Muscle layer of colon (tissue), 2 donors: ENCODE data around the gene MBP.

ENCODE experiments used
- H3K27ac ChIP-seq: one replicate; pipeline ENCODE4 v1.7.0; 2013; ENCODE audit warnings: low read depth, mild to moderate bottlenecking, low read length, moderate library complexity
- H3K27me3 ChIP-seq, 2 donors: one replicate each; pipeline ENCODE4 v1.7.0; 2013; ENCODE audit warnings: low read length in 2 of 2, mild to moderate bottlenecking in 2 of 2; ENCODE audit not compliant: insufficient read depth in 2 of 2, control insufficient read depth in 1 of 2
- H3K36me3 ChIP-seq: one replicate; pipeline ENCODE4 v1.7.0; 2013; ENCODE audit warnings: mild to moderate bottlenecking, low read length; ENCODE audit not compliant: insufficient read depth
- H3K4me1 ChIP-seq: one replicate; pipeline ENCODE4 v1.7.0; 2013; ENCODE audit warnings: mild to moderate bottlenecking, low read length; ENCODE audit not compliant: insufficient read depth
- H3K4me3 ChIP-seq, 2 donors: one replicate each; pipeline ENCODE4 v1.7.0; 2013; ENCODE audit warnings: low read length in 2 of 2, low read depth in 1 of 2, mild to moderate bottlenecking in 1 of 2, moderate library complexity in 1 of 2
- H3K9ac ChIP-seq: one replicate; pipeline ENCODE4 v1.7.0; 2013; ENCODE audit warnings: low read length
- H3K9me3 ChIP-seq: one replicate; pipeline ENCODE4 v1.7.0; 2013; ENCODE audit warnings: mild to moderate bottlenecking, low read length
- donor health status: abdominal sarcoma.
- donor health status: Adenocarcinoma of cecum.

Gene MBP

DNA sequence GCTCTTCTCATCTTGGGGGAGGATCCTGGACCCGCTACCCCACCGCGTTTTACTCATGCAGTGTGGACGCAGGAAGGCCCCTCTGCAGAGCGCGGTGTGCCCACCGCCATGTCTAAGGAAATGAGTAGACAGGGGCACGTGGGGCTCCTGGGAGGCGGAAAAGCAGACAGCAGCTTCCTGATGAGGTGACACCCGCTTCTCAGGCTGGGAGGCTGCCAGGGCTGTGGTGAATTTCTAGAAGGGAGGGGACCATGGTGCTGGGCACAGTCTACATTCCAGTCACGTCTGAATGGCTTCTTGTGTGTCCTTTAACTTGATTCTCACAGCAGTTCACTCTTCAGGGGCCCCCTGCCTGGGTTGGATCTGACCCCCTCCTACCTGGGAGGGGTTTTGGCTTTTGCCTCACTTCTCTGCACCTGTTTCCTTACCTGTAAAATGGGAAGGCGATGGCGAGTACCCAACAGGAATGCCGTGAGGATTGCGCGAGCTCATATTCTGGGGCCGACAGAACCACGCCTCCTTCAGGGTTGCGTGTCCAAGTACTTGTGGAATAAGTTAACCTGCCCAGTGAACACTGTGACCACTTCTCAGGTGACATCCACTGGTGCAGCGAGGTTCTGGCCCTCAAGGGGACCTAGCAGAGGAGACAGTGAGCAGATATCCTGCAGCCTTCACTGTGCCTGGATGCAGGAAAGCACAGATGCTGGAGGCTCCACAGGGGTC is 32.3 kb upstream of the MBP start:
- Histone ChIP-seq H3K9me3 (no peaks in the 10 kb centered on the region), H3K27me3 (peaks cover 0 to 3% of the 10 kb centered on the region in 2 donors), H3K4me3 (no peak overlapping the region), H3K9ac (no peak overlapping the region), H3K4me1 (no peaks in the 10 kb centered on the region), H3K36me3 (no peaks in the 10 kb centered on the region), H3K27ac (no peak overlapping the region)

DNA sequence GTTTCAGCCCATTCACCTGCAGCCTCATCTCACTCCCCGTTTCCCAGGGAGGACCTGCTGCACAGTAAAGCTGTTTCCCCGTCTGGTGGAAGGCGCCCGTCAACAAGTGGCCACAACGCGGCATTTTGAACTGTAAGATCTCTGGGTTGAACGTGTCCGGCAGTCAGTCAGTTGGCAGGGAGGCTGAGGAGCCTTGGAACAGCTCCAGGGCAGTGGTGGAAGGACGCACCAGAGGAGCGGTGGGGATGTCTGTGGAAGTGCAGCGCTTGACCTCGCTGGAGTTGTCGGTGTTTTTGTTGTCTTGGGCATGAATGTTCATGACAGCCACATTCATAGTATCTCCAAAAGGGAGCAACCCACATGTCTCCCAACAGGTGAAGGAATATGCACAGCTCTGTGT is 31.4 kb upstream of the MBP start:
- H3K36me3 ChIP-seq, result no peaks in the 10 kb centered on the region
- H3K9ac ChIP-seq, result no peak overlapping the region
- H3K27ac ChIP-seq, result no peak overlapping the region
- no peaks in the 10 kb centered on the region for H3K4me1 ChIP-seq
- no peaks in the 10 kb centered on the region for H3K9me3 ChIP-seq
- peaks cover 0 to 3% of the 10 kb centered on the region in 2 donors for H3K27me3 ChIP-seq
- no peak overlapping the region for H3K4me3 ChIP-seq

DNA sequence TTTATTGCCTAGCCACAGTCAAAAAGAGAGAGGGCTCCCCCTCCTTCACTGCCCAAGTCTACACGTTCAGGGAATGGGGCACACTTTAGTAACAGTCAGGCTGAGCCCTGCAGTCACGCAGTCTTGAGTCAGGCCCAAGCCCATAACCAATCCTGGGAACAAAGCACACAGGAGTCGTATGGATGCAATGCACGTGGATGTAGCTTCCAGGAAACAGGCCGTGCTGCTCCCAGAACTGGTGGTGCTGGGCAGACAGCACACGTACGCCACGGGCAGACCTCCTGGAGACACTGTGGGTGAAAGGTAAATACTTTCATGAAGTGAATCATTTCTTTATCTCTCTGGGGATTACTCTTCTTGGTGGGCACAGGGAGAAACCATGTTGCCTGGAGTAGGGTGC is 30.0 kb upstream of the MBP start:
- Histone ChIP-seq H3K36me3 (no peaks in the 10 kb centered on the region), H3K9me3 (no peaks in the 10 kb centered on the region), H3K27ac (no peak overlapping the region), H3K4me1 (no peaks in the 10 kb centered on the region), H3K4me3 (no peak overlapping the region), H3K27me3 (peaks cover 0 to 3% of the 10 kb centered on the region in 2 donors), H3K9ac (no peak overlapping the region)

GRCh38 chr18:77161961-77162360 is 29.4 kb upstream of the MBP start:
- no peaks in the 10 kb centered on the region for H3K36me3 ChIP-seq
- no peaks in the 10 kb centered on the region for H3K4me1 ChIP-seq
- H3K27me3 ChIP-seq, result peaks cover 0 to 3% of the 10 kb centered on the region in 2 donors
- H3K9me3 ChIP-seq, result no peaks in the 10 kb centered on the region
- H3K4me3 ChIP-seq, result no peak overlapping the region
- no peak overlapping the region for H3K27ac ChIP-seq
- no peak overlapping the region for H3K9ac ChIP-seq

DNA sequence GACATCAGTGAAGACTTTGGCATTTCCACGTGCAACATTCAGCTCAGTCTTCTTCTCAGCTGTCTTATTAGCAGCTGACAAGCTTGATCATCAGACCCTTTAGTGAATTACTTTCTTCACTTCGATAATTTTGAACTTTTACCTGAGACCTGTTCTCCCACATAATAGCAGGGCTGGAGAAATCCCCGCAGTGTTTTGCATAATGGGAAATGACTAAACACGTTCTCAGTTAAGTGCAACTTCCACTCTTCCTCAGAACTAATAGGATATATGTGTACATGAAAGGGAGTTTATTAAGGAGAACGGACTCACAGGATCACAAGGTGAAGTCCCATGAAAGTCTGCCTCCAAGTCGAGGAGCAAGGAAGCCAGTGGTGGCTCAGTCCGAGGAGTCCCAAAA is 28.8 kb upstream of the MBP start:
- Histone ChIP-seq H3K27me3 (peaks cover 0 to 3% of the 10 kb centered on the region in 2 donors), H3K4me3 (no peak overlapping the region), H3K27ac (no peak overlapping the region), H3K36me3 (no peaks in the 10 kb centered on the region), H3K4me1 (no peaks in the 10 kb centered on the region), H3K9ac (no peak overlapping the region), H3K9me3 (no peaks in the 10 kb centered on the region)

DNA sequence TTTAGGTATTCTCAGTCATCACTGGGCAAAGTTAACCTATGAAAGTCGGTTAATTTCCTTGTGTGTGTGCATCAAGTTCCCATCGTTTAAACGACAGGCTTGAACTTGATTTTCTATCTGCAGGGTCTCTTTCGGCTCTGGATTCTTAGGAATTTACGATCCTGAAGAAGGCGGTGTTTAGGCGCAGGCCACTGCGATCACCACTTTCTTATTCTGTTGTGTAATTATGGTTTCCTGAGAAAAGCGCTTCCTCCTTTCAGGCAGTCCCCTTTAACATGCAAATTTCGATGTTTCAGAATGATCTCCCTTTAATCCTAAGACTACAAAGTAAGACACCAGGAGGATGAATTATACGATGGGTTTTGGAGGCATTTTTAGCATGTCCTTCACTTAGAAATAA is 27.9 kb upstream of the MBP start:
- H3K4me3 ChIP-seq, result no peak overlapping the region

GRCh38 chr18:77157312-77157711 is 24.7 kb upstream of the MBP start:
- Histone ChIP-seq H3K9me3 (no peaks in the 10 kb centered on the region), H3K36me3 (no peaks in the 10 kb centered on the region), H3K4me1 (no peaks in the 10 kb centered on the region), H3K9ac (no peak overlapping the region), H3K27me3 (no peaks in the 10 kb centered on the region), H3K4me3 (no peak overlapping the region), H3K27ac (no peak overlapping the region)

More for the DNA sequence above, 27.9 kb upstream of the MBP start:
- Histone ChIP-seq H3K36me3 (no peaks in the 10 kb centered on the region), H3K4me1 (no peaks in the 10 kb centered on the region), H3K9ac (no peak overlapping the region), H3K27me3 (peaks cover 0 to 3% of the 10 kb centered on the region in 2 donors), H3K27ac (no peak overlapping the region), H3K9me3 (no peaks in the 10 kb centered on the region)

GRCh38 chr18:77155031-77155430 is 22.4 kb upstream of the MBP start:
- H3K36me3 ChIP-seq, result no peaks in the 10 kb centered on the region
- no peak overlapping the region for H3K27ac ChIP-seq
- no peak overlapping the region for H3K4me3 ChIP-seq
- no peaks in the 10 kb centered on the region for H3K4me1 ChIP-seq
- H3K9me3 ChIP-seq, result no peaks in the 10 kb centered on the region
- H3K27me3 ChIP-seq, result no peaks in the 10 kb centered on the region
- no peak overlapping the region for H3K9ac ChIP-seq

DNA sequence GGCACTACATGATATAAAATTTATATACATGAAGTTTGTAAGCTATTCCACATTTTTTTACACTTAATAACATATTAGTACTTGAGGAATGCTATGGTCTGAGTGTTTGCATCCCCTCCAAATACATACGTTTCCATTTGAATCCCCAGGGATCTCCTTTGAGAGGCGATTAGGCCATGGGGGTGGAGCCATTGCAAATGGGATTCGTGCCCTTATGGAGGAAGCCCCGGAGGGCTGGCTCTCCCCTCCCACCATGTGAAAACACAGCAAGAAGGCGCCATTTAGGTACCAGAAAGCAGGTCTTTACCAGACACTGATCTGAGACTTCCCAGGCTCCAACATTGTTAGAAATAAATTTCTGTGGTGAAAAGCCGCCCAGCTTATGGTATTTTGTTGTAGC is 20.8 kb upstream of the MBP start:
- Histone ChIP-seq H3K9ac (no peak overlapping the region), H3K9me3 (no peaks in the 10 kb centered on the region), H3K4me3 (no peak overlapping the region), H3K27me3 (no peaks in the 10 kb centered on the region), H3K36me3 (no peaks in the 10 kb centered on the region), H3K4me1 (no peaks in the 10 kb centered on the region), H3K27ac (no peak overlapping the region)

DNA sequence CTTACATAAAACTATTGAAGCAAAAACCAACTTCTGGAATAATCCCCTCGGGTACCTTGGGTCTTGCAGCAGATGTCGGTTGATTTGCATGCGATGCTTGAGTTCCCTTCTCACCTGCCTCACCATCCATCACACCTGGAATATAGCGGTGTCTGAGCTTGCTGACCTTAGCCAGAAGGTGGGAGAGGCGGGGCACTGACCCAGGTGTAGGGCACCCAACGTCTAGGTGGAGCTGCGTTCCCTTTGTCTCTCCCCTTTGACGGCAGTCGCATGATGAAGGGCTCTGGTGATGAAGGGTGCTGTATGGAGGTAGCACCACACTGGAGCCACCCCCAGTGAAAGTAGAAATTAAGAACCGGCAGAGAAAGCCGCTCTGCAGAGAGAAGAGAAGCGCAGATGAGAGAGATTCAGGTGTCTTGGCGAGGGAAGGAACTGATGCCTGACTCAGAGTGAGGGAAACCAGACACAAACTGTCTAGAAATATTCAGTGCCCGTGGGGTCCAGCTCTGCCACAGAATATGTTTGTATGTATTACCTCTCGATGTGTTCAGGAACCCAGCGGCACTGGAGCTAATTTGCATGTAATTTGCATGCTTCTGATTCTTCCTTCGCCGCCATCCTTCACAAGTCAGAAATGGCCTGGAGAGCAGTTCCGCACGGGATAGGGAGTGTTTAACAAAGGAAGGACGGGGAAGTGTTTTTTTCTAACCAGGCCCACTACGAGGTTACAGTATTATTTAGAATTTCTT is 19.4 kb upstream of the MBP start:
- Histone ChIP-seq H3K27ac (no peak overlapping the region), H3K9ac (no peak overlapping the region), H3K4me1 (no peaks in the 10 kb centered on the region), H3K27me3 (no peaks in the 10 kb centered on the region), H3K4me3 (no peak overlapping the region), H3K36me3 (no peaks in the 10 kb centered on the region), H3K9me3 (no peaks in the 10 kb centered on the region)

- H3K9ac ChIP-seq, result no peak overlapping the region
- H3K27ac ChIP-seq, result no peak overlapping the region
- H3K4me1 ChIP-seq, result no peaks in the 10 kb centered on the region
Measured at GRCh38 chr18:77151033-77151771, 18.6 kb upstream of the MBP start.

More at GRCh38 chr18:77151033-77151771, 18.6 kb upstream of the MBP start:
- H3K4me3 ChIP-seq, result no peak overlapping the region
- H3K9me3 ChIP-seq, result no peaks in the 10 kb centered on the region
- no peaks in the 10 kb centered on the region for H3K36me3 ChIP-seq
- no peaks in the 10 kb centered on the region for H3K27me3 ChIP-seq
